Heart left ventricle (tissue), 16 donors: ENCODE measurements around the gene NPAS2. TPM values are rescaled to one million over a fixed set of nuclear protein-coding genes. Genes with fewer than 3 reads are reported as not detected.

Experiments
- ATAC-seq, 4 donors: fragments of 200-7000 bp; cut with Tn5 transposase; one replicate each; pipeline ENCODE4 v1.9.1; 2020 to 2022; ENCODE audit warnings: moderate library complexity in 4 of 4, mild to moderate bottlenecking in 3 of 4, moderate number of reproducible peaks in 1 of 4
- DNase-seq, 5 donors: peaks; one replicate each; pipeline ENCODE4 v3.0.0-alpha.2; 2020
- H3K27ac ChIP-seq, 12 donors: fragments of 200-600 bp; sonication (generic) in 4 of 12; one replicate each; pipeline versions ENCODE4 v1.5.0 to v1.8.0; 2016 to 2022; ENCODE audit warnings: mild to moderate bottlenecking in 2 of 12
- H3K27me3 ChIP-seq, 9 donors: fragments of 200-600 bp; sonication (generic) in 2 of 9; one replicate each; pipeline versions ENCODE4 v1.5.1 to v1.8.0; 2016 to 2022; ENCODE audit warnings: mild to moderate bottlenecking in 3 of 9
- H3K36me3 ChIP-seq, 9 donors: fragments of 200-600 bp; sonication (generic) in 2 of 9; one replicate each; pipeline versions ENCODE4 v1.5.0 to v1.8.0; 2018 to 2022; ENCODE audit warnings: mild to moderate bottlenecking in 2 of 9
- H3K4me1 ChIP-seq, 12 donors: fragments of 200-600 bp; sonication (generic) in 4 of 12; one replicate each; pipeline versions ENCODE4 v1.5.0 to v1.8.0; 2016 to 2022; ENCODE audit warnings: mild to moderate bottlenecking in 3 of 12
- H3K4me3 ChIP-seq, 12 donors: fragments of 200-600 bp; sonication (generic) in 4 of 12; one replicate each; pipeline versions ENCODE4 v1.5.0 to v1.8.0; 2017 to 2022; ENCODE audit warnings: mild to moderate bottlenecking in 9 of 12, moderate library complexity in 4 of 12
- H3K9me3 ChIP-seq, 12 donors: fragments of 200-600 bp; sonication (generic) in 4 of 12; one replicate each; pipeline versions ENCODE4 v1.5.0 to v1.8.0; 2016 to 2022; ENCODE audit warnings: mild to moderate bottlenecking in 1 of 12
- CTCF ChIP-seq, 12 donors: fragments of 200-600 bp; sonication (generic) in 4 of 12; IDR thresholded peaks; one replicate each; pipeline versions ENCODE4 v1.5.0 to v1.8.0; 2018 to 2022; ENCODE audit warnings: antibody characterized with exemption in 12 of 12, mild to moderate bottlenecking in 5 of 12
- POLR2A ChIP-seq, 2 donors: fragments of 450-650 bp; IDR thresholded peaks; one replicate each; pipeline ENCODE4 v1.6.1; 2017; ENCODE audit warnings: antibody characterized with exemption in 2 of 2, mild to moderate bottlenecking in 2 of 2, moderate library complexity in 2 of 2
- WGBS, 4 donors: extraction: QIAGEN DNeasy Blood & Tissue Kit in 2 of 4; methylation state at CpG; one replicate each; pipeline versions ENCODE4 v1.1.5 to v1.1.7; 2013 to 2018; 5-methylcytosine and 5-hydroxymethylcytosine counted together
- intact Hi-C, 10 donors: fragments of 100-400 bp; cut with DNase I; formaldehyde crosslinking; loops; one replicate each; pipeline versions ENCODE4 v1.11.1 to v1.14.2; 2022
- polyA plus RNA-seq, 2 donors: library from polyadenylated mRNA; stranded (reverse); fragments of 200-250 nt; gene quantifications; one replicate each; pipeline ENCODE4 v1.2.3, GENCODE V29; 2013
- total RNA-seq, 9 donors: library from RNA; depleted of rRNA in 2 of 9; stranded (reverse); fragments of >200 nt in 2 of 9; fragmentation: NEBNext Ultra II Directional in 3 of 9; extraction: Animal tissue kit (Norgen Biotek cat#: 25700) in 3 of 9; gene quantifications; one replicate each; pipeline versions ENCODE4 v1.1.0 to v1.2.4, GENCODE V29; 2016 to 2023
- donor health status: ischemic (EF 13 %, LVEDD 7.1; RV severe dilation, severe dysfunction).
- donor health status: healthy with polysubstance abuse.
- donor health status: DM: no; HTN: yes; CAD: no.
- donor health status: DM: no; HTN: no; CAD: no.
- donor health status: ischemic (EF 25% LVEDD 6.9; RV normal size, moderate dysfunction).
- donor health status: ischemic (EF 25% LVEDD 5.7; RV mildly dilated, moderate dysfunction).
- donor health status: healthy.
- donor health status: DM: yes; HTN: yes; CAD: no.
- donor health status: ischemic (EF 35%, LVEDD 5.7; RV mildly dilated, moderate dysfunction).
- donor health status: nonischemic (EF 11% LVEDD 7.7; RV severe dilation, severe dysfunction).
- donor health status: DM: yes; HTN: yes; CAD: no.
- donor health status: PGD.
- donor health status: ischemic (EF 29% LVEDD 5.4; RV normal size, mild dysfunction).
- donor health status: nonischemic (EF 23%, LVEDD 6.1; RV moderate dilation, normal function).

Gene NPAS2
- total and polyA plus RNA-seq, 11 donors, result 28.2 to 144 (median 43.3) TPM

GRCh38 chr2:100945930-100946607 lies 126.1 kb downstream of the NPAS2 start:
- Histone ChIP-seq H3K9me3 (no peaks in the 10 kb centered on the region), H3K4me1 (peaks cover 0 to 5% (median 0%) of the 10 kb centered on the region in 12 donors), H3K4me3 (no peak overlapping the region), H3K27me3 (no peaks in the 10 kb centered on the region), H3K27ac (no peak overlapping the region), H3K36me3 (peaks cover 0 to 45% (median 23%) of the 10 kb centered on the region in 9 donors)
- intact Hi-C loops, result no loop called here
- 81 to 86% (median 85%) methylated on average over 7 to 8 of the region's 8 CpGs for WGBS, 4 donors
- DNase-seq (no peak), ATAC-seq (no peak)
- TF ChIP-seq CTCF (IDR thresholded peaks at IDR 0.05), result no peak
- no peak for TF ChIP-seq POLR2A (IDR thresholded peaks at IDR 0.05)

DNA sequence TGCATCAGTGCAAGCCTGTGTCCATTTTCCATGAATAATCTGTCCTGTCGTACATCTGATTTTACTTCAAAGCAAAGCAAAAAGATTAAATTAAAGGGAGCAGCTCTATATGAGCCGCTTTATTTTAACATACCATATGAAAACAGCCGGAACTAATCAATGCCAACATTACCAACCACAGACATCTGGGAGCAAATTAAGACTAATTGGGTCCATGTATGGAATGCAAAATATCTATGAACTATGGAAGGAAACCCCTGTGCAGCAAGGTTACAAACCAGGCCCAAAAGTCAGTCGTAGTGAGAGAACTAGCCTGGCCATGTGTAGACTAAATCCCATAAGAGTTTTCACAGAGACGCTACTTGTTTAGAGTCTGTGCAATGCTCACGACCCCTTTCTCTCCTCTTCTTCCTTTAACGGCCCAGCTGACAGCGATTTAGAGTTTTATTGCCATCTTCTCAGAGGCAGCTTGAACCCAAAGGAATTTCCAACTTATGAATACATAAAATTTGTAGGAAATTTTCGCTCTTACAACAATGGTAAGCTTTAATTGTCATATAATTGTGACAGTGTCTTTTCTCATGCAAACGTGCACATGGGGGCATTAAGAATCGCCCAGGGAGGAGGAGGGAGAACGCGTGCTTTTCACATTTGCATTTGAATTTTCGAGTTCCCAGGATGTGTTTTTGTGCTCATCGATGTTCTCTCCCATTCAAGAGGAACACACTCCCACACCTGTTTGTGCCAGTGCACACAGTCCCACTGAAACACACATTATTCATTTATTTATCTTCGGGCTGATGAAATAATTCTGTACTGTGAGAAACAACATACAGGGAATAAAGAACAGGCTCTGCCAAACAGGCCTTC lies 129.2 kb downstream of the NPAS2 start:
- no peak for TF ChIP-seq CTCF (IDR thresholded peaks at IDR 0.05)
- TF ChIP-seq POLR2A (IDR thresholded peaks at IDR 0.05), result no peak
- 85 to 87% (median 86%) methylated on average over 16 of the region's 16 CpGs for WGBS, 4 donors
- H3K4me1 ChIP-seq, result no peaks in the 10 kb centered on the region
- H3K36me3 ChIP-seq, result peaks cover 0 to 45% (median 22%) of the 10 kb centered on the region in 9 donors
- intact Hi-C loops, result no loop called here
- ATAC-seq (no peak), DNase-seq (no peak)
- H3K9me3 ChIP-seq, result no peaks in the 10 kb centered on the region
- H3K27me3 ChIP-seq, result no peaks in the 10 kb centered on the region
- H3K27ac ChIP-seq, result no peak overlapping the region
- no peak overlapping the region for H3K4me3 ChIP-seq

DNA sequence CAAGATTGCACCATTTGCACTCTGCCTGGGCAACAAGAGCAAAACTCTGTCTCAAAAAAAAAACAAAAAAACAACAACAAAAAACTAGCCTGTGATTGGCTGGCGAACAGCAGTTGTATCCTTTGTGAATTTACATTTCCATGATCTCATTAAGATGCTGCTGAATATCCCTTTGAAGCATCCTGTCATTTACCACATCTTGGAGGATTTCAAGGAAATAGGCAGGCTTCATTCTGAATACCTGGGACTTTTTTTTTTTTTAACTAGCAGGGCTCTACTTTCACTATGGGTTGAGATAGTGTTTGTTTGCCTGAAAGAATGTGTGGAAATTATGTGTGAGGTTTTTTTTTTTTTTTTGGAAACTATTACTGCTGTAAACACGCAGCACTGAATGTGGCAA lies 132.6 kb downstream of the NPAS2 start:
- TF ChIP-seq POLR2A (IDR thresholded peaks at IDR 0.05) (no peak), CTCF (IDR thresholded peaks at IDR 0.05) (no peak)
- ATAC-seq (no peak), DNase-seq (no peak)
- no peaks in the 10 kb centered on the region for H3K27me3 ChIP-seq
- H3K4me3 ChIP-seq, result no peak overlapping the region
- intact Hi-C loops, result loop anchor here in 1 of 10 donors (10.0 kb wide), 1 partner anchor 218 kb away; no protein-coding TSS in a partner anchor
- no peak overlapping the region for H3K27ac ChIP-seq
- peaks cover 0 to 34% (median 16%) of the 10 kb centered on the region in 9 donors for H3K36me3 ChIP-seq
- peaks cover 0 to 9% (median under 1%) of the 10 kb centered on the region in 12 donors for H3K4me1 ChIP-seq
- H3K9me3 ChIP-seq, result no peaks in the 10 kb centered on the region
- 93 to 100% (median 95%) methylated on average over 2 of the region's 2 CpGs for WGBS, 4 donors
